Osteoblast (primary cell): Measurements from ENCODE around the gene TMCC1. TPM values are rescaled to one million over a fixed set of nuclear protein-coding genes. Genes with fewer than 3 reads are reported as not detected.
"Not testable (repeated sequence)": the region's sequence is repeated elsewhere in the genome, so short reads cannot be mapped to it uniquely, and the experiment has no call there.

Source experiments
- DNase-seq: peaks from one replicate; pipeline ENCODE4 v3.0.0; 2011; ENCODE audit warnings: low spot score, mixed read lengths; ENCODE audit not compliant: insufficient read length; ENCODE audit errors: missing footprints
- H2AFZ ChIP-seq: 2 replicates; pipeline ENCODE4 v1.6.0; 2011; ENCODE audit warnings: mild to moderate bottlenecking, low read length
- H3K27ac ChIP-seq: 2 replicates; pipeline ENCODE4 v1.5.1; 2011; ENCODE audit warnings: mild to moderate bottlenecking, low read depth, low read length, moderate library complexity
- H3K27me3 ChIP-seq: 2 replicates; pipeline ENCODE4 v1.6.0; 2012; ENCODE audit warnings: mild to moderate bottlenecking, control low read depth, inconsistent platforms, low read length, moderate library complexity; ENCODE audit not compliant: insufficient read depth
- H3K36me3 ChIP-seq: 2 replicates; pipeline ENCODE4 v1.5.1; 2011; ENCODE audit warnings: mild to moderate bottlenecking, low read length, control low read depth, moderate library complexity; ENCODE audit not compliant: insufficient read depth
- H3K4me1 ChIP-seq: 2 replicates; pipeline ENCODE4 v1.5.1; 2011; ENCODE audit warnings: mild to moderate bottlenecking, low read length, control low read depth, moderate library complexity; ENCODE audit not compliant: insufficient read depth
- H3K4me2 ChIP-seq: 2 replicates; pipeline ENCODE4 v1.6.0; 2011; ENCODE audit warnings: mild to moderate bottlenecking, low read length; ENCODE audit not compliant: insufficient read depth
- H3K4me3 ChIP-seq: fragments of 200-600 bp; sonication (generic); 3 replicates; pipeline ENCODE4 v1.5.1; 2012; ENCODE audit warnings: mild to moderate bottlenecking, low read length, inconsistent platforms; ENCODE audit not compliant: insufficient read depth
- H3K79me2 ChIP-seq: 2 replicates; pipeline ENCODE4 v1.6.0; 2012; ENCODE audit warnings: mild to moderate bottlenecking, low read length, control low read depth, inconsistent platforms; ENCODE audit not compliant: insufficient read depth
- H3K9me3 ChIP-seq: 2 replicates; pipeline ENCODE4 v1.5.1; 2011; ENCODE audit warnings: low read depth, low read length, control low read depth
- H4K20me1 ChIP-seq: 2 replicates; pipeline ENCODE4 v1.6.0; 2012; ENCODE audit warnings: mild to moderate bottlenecking, low read length, control low read depth; ENCODE audit not compliant: insufficient read depth
- total RNA-seq: library from RNA; depleted of rRNA; stranded (reverse); fragments of >200 nt; gene quantifications from 2 replicates; pipeline ENCODE4 v1.2.3, GENCODE V29; 2012
- TF ChIP-seq, protein P1 (sequence below): IDR thresholded peaks from 2 replicates; pipeline ENCODE4 v1.5.1; 2011; ENCODE audit warnings: mild to moderate bottlenecking, low read depth, low read length, moderate library complexity; ENCODE audit errors: extremely low read depth

Gene TMCC1
- total RNA-seq, 1 donor = 17.4 TPM

DNA sequence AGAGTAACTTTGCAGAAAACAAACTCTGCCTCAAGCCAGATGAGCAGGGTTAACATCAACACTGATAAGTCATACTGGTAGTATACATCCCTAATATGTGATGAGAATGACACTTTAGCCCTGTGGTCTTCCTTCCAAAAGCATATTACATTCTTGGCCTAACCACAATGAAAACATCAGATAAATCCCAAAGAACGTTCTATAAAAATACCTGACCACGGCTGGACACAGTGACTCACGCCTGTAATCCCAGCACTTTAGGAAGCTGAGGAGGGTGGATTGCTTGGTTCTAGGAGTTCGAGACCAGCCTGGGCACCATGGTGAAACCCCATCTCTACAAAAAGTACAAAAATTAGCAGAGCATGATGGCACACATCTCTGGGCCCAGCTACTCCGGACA is 4.7 kb downstream of the TMCC1 start:
- peak overlapping the region; percentile 26 for H3K4me2 ChIP-seq
- no peaks in the 10 kb centered on the region for H3K9me3 ChIP-seq
- peaks cover 17% of the 10 kb centered on the region for H3K4me1 ChIP-seq
- DNase-seq = peak; percentile 69
- TF ChIP-seq, protein P1, sequence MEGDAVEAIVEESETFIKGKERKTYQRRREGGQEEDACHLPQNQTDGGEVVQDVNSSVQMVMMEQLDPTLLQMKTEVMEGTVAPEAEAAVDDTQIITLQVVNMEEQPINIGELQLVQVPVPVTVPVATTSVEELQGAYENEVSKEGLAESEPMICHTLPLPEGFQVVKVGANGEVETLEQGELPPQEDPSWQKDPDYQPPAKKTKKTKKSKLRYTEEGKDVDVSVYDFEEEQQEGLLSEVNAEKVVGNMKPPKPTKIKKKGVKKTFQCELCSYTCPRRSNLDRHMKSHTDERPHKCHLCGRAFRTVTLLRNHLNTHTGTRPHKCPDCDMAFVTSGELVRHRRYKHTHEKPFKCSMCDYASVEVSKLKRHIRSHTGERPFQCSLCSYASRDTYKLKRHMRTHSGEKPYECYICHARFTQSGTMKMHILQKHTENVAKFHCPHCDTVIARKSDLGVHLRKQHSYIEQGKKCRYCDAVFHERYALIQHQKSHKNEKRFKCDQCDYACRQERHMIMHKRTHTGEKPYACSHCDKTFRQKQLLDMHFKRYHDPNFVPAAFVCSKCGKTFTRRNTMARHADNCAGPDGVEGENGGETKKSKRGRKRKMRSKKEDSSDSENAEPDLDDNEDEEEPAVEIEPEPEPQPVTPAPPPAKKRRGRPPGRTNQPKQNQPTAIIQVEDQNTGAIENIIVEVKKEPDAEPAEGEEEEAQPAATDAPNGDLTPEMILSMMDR = no peak
- H4K20me1 ChIP-seq = peaks cover 62% of the 10 kb centered on the region
- H3K27me3 ChIP-seq = no peaks in the 10 kb centered on the region
- H3K36me3 ChIP-seq = no peaks in the 10 kb centered on the region
- H2AFZ ChIP-seq = no peak overlapping the region
- peaks cover 45% of the 10 kb centered on the region for H3K79me2 ChIP-seq
- H3K4me3 ChIP-seq = no peak overlapping the region
- H3K27ac ChIP-seq = no peak overlapping the region

DNA sequence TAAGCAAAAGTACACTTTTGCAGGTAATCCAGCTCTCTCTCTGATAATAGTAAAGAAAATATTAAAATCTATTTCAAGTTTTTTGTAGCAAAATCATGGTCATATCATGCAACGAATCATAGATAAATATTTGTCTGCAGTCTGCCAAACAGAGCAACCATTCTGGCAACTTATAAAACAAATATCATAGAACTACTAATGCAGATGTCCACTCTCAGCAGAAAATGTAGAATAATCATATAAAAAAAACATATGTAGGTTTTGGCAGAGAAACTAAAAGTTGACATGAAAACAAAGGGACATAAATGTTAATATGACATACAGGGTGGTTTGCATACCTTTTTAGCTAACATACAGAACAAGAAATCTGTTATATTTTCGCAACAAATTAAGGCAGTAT is 12.2 kb downstream of the TMCC1 start:
- Histone ChIP-seq H3K36me3 (peaks cover 20% of the 10 kb centered on the region), H3K4me2 (no peak overlapping the region), H3K4me1 (no peaks in the 10 kb centered on the region), H3K9me3 (no peaks in the 10 kb centered on the region), H4K20me1 (peaks cover 59% of the 10 kb centered on the region), H3K27ac (no peak overlapping the region), H2AFZ (no peak overlapping the region), H3K27me3 (no peaks in the 10 kb centered on the region), H3K79me2 (peaks cover 50% of the 10 kb centered on the region), H3K4me3 (no peak overlapping the region)
- TF ChIP-seq, protein P1 = no peak
- no peak for DNase-seq

DNA sequence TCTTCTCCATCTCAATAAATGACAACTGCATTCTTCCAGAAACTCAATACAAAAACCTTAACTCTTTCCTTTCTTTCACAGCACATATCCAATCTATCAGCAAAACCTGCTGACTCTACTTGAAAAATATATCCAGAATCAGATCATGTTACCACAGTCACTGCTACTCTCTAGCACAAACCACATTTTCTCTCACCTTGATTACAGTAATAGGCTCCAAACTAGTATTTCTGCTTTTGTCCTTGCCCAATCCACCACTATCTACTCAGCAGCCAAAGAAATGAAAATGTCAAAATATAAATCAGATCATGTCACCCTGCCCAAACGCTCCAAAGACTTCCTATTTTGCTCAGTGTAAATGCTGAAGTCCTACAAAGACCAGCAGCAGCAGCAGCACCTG is 15.2 kb downstream of the TMCC1 start:
- no peak overlapping the region for H3K4me3 ChIP-seq
- peaks cover 42% of the 10 kb centered on the region for H4K20me1 ChIP-seq
- H3K9me3 ChIP-seq = no peaks in the 10 kb centered on the region
- no peak for DNase-seq
- no peaks in the 10 kb centered on the region for H3K4me1 ChIP-seq
- TF ChIP-seq, protein P1 = no peak
- peaks cover 44% of the 10 kb centered on the region for H3K79me2 ChIP-seq
- H3K4me2 ChIP-seq = no peak overlapping the region
- H3K27me3 ChIP-seq = no peaks in the 10 kb centered on the region
- H3K27ac ChIP-seq = no peak overlapping the region
- H3K36me3 ChIP-seq = peaks cover 20% of the 10 kb centered on the region
- H2AFZ ChIP-seq = no peak overlapping the region

DNA sequence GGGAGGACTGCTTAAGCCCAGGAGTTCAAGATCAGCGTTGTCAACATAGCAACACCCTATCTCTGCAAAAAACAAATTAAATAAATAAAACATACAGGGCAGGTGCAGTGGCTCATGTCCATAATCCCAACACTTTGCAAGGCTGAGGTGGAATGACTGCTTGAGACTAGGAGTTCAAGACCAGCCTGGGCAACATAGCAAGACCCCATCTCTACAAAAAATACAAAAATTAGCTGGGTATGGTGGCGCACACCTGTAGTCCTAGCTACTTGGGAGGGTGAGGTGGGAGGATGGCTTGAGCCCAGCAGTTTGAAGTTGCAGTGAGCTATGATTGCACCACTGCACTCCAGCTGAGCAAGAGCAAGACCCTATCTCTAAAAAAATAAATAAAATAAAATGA is 19.0 kb downstream of the TMCC1 start:
- H3K27me3 ChIP-seq, DNase-seq, H3K4me3 ChIP-seq, H3K27ac ChIP-seq, H3K4me1 ChIP-seq, H3K4me2 ChIP-seq, H2AFZ ChIP-seq, H3K9me3 ChIP-seq: not testable (repeated sequence)
- peaks cover 18% of the 10 kb centered on the region for H4K20me1 ChIP-seq
- peaks cover 12% of the 10 kb centered on the region for H3K36me3 ChIP-seq
- H3K79me2 ChIP-seq = peaks cover 26% of the 10 kb centered on the region
